HepG2 (cell line): Measurements from ENCODE around the gene ARG1. TPM values are rescaled to one million over a fixed set of nuclear protein-coding genes. Genes with fewer than 3 reads are reported as not detected.

Experiments used
- CBX1 ChIP-seq: IDR thresholded peaks from one replicate; pipeline ENCODE4 v1.6.1; 2016; ENCODE audit warnings: antibody characterized with exemption, low read depth
- CBX5 ChIP-seq: sonication (generic); formaldehyde crosslinking; IDR thresholded peaks from 2 replicates; pipeline ENCODE4 v1.4.0; 2020; ENCODE audit warnings: missing genetic modification reagents, borderline replicate concordance
- ELF3 ChIP-seq: IDR thresholded peaks from 2 replicates; pipeline ENCODE4 v1.6.1; 2016; ENCODE audit warnings: missing genetic modification reagents, missing compliant biosample characterization
- FOSL2 ChIP-seq: sonication (generic); formaldehyde crosslinking; IDR thresholded peaks from 2 replicates; pipeline ENCODE4 v1.4.0; 2020; ENCODE audit warnings: missing genetic modification reagents
- GLMP ChIP-seq: sonication (generic); formaldehyde crosslinking; IDR thresholded peaks from 2 replicates; pipeline ENCODE4 v1.9.0; 2021; ENCODE audit warnings: missing genetic modification reagents, mild to moderate bottlenecking, borderline replicate concordance
- GPN1 ChIP-seq: sonication (generic); formaldehyde crosslinking; IDR thresholded peaks from 2 replicates; pipeline ENCODE4 v1.5.1; 2020; ENCODE audit warnings: missing genetic modification reagents, borderline replicate concordance
- HOXA7 ChIP-seq: sonication (generic); formaldehyde crosslinking; IDR thresholded peaks from 2 replicates; pipeline ENCODE4 v1.8.1; 2022; ENCODE audit warnings: mild to moderate bottlenecking, missing genetic modification reagents, moderate library complexity
- MAZ ChIP-seq, 2 experiments: sonication (generic) in 1 of 2; formaldehyde crosslinking in 1 of 2; IDR thresholded peaks; 2 replicates each; pipeline versions ENCODE4 v1.5.0 to v1.6.1; 2012 to 2020; ENCODE audit warnings: low read depth in 2 of 2, mild to moderate bottlenecking in 2 of 2, borderline replicate concordance in 1 of 2, improper control_type of control experiment in 1 of 2, low read length in 1 of 2, missing genetic modification reagents in 1 of 2, moderate library complexity in 1 of 2
- MIER2 ChIP-seq: IDR thresholded peaks from 2 replicates; pipeline ENCODE4 v1.6.1; 2016; ENCODE audit warnings: missing biosample characterization, missing genetic modification reagents
- NBN ChIP-seq: fragments of 450-650 bp; conservative IDR thresholded peaks from 2 replicates; pipeline ENCODE4 v1.6.1; 2017
- PPARG ChIP-seq: conservative IDR thresholded peaks from 2 replicates; pipeline ENCODE4 v1.6.1; 2016; ENCODE audit warnings: missing biosample characterization, missing genetic modification reagents
- PTBP1 ChIP-seq: fragments of 200-400 bp; formaldehyde crosslinking; IDR thresholded peaks from 2 replicates; pipeline ENCODE4 v1.6.1; 2018; ENCODE audit warnings: low read length, low read depth; ENCODE audit not compliant: poor library complexity, severe bottlenecking
- REPIN1 ChIP-seq: sonication (generic); formaldehyde crosslinking; IDR thresholded peaks from 2 replicates; pipeline ENCODE4 v1.8.0; 2022; ENCODE audit warnings: missing genetic modification reagents, low read depth, mild to moderate bottlenecking, borderline replicate concordance
- TAF15 ChIP-seq: fragments of 200-400 bp; formaldehyde crosslinking; IDR thresholded peaks from one replicate; pipeline ENCODE4 v1.6.1; 2018; ENCODE audit warnings: mild to moderate bottlenecking, low read depth, low read length; ENCODE audit not compliant: poor library complexity, severe bottlenecking
- THYN1 ChIP-seq: sonication (generic); formaldehyde crosslinking; IDR thresholded peaks from 2 replicates; pipeline ENCODE4 v1.8.1; 2023; ENCODE audit warnings: low read depth, mild to moderate bottlenecking, moderate library complexity, missing genetic modification reagents, borderline replicate concordance
- TRIM22 ChIP-seq: fragments of 450-650 bp; IDR thresholded peaks from 2 replicates; pipeline ENCODE4 v1.6.1; 2017
- YY1 ChIP-seq: IDR thresholded peaks from 2 replicates; pipeline ENCODE4 v1.6.1; 2011; ENCODE audit warnings: low read length, low read depth, moderate library complexity, mild to moderate bottlenecking; ENCODE audit not compliant: insufficient read depth, insufficient replicate concordance
- ZFAT ChIP-seq: sonication (generic); formaldehyde crosslinking; conservative IDR thresholded peaks from 2 replicates; pipeline ENCODE4 v1.8.1; 2023; ENCODE audit warnings: missing genetic modification reagents, inconsistent platforms
- ZMYM3 ChIP-seq: sonication (generic); formaldehyde crosslinking; IDR thresholded peaks from 2 replicates; pipeline ENCODE4 v1.5.1; 2020; ENCODE audit warnings: mild to moderate bottlenecking, missing genetic modification reagents
- ZNF136 ChIP-seq: sonication (generic); formaldehyde crosslinking; IDR thresholded peaks from 2 replicates; pipeline ENCODE4 v1.8.1; 2022; ENCODE audit warnings: low read depth, mild to moderate bottlenecking, moderate library complexity, missing genetic modification reagents
- ZNF615 ChIP-seq: sonication (generic); formaldehyde crosslinking; IDR thresholded peaks from 2 replicates; pipeline ENCODE4 v1.5.0; 2020; ENCODE audit warnings: mild to moderate bottlenecking, missing genetic modification reagents, borderline replicate concordance
- ZNF879 ChIP-seq: sonication (generic); formaldehyde crosslinking; IDR thresholded peaks from 2 replicates; pipeline ENCODE4 v1.8.1; 2023; ENCODE audit warnings: missing genetic modification reagents
- polyA plus RNA-seq, 8 experiments: library from polyadenylated mRNA; depleted of rRNA in 3 of 8; stranded (reverse) in 7 of 8; unstranded in 1 of 8; fragments of >200 nt; fragmentation: Illumina TruSeq in 4 of 8; extraction: Trizol in 4 of 8; gene quantifications; 2 replicates each; pipeline versions ENCODE4 v1.2.1 to v1.2.3, GENCODE V29; 2011 to 2016; ENCODE audit warnings: low read depth in 4 of 8, missing spikeins in 1 of 8, mixed read lengths in 1 of 8; ENCODE audit not compliant: insufficient read depth in 1 of 8
- total RNA-seq, 5 experiments: library from RNA; depleted of rRNA; stranded (reverse); fragments of >200 nt; fragmentation: Illumina TruSeq; extraction: Trizol; gene quantifications; 2 replicates each; pipeline ENCODE4 v1.2.3, GENCODE V29; 2016; ENCODE audit warnings: low read depth in 1 of 5
- TF ChIP-seq, protein P1 (sequence below): sonication (generic); formaldehyde crosslinking; IDR thresholded peaks from 2 replicates; pipeline ENCODE4 v1.8.0; 2022; ENCODE audit warnings: mild to moderate bottlenecking, missing genetic modification reagents; ENCODE audit not compliant: insufficient replicate concordance
- TF ChIP-seq, protein P2 (sequence below): sonication (generic); formaldehyde crosslinking; IDR thresholded peaks from 2 replicates; pipeline ENCODE4 v1.5.0; 2020; ENCODE audit warnings: mild to moderate bottlenecking, low read depth, missing genetic modification reagents, borderline replicate concordance

Gene ARG1
- total and polyA plus RNA-seq, 2 of the 13 experiments (the other 11 are each of a cell fraction or from before 2014, with no cell fraction given), result 2.2 to 11.2 TPM

GRCh38 chr6:131627724-131628682 lies 55.0 kb downstream of the ARG1 start, which contains the start of gene MED23 (continued):
- TF ChIP-seq ZNF615 (CRISPR knock-in tag) (peak; percentile 99), YY1 (peak; percentile 90), ELF3 (peak; percentile 99), ZFAT (no peak; the same call in 1 of the 2 replicates), MAZ (IDR thresholded peaks at IDR 0.05; ENCODE audit: borderline replicate concordance, low read depth, low read length) (peak; percentile 92), MAZ (CRISPR knock-in tag; IDR thresholded peaks at IDR 0.05; ENCODE audit: low read depth) (peak; percentile 97), REPIN1 (peak; percentile 100), PPARG (CRISPR knock-in tag) (peak; percentile 88), GLMP (no peak), TAF15 (peak; percentile 99), CBX1 (peak; percentile 100), PTBP1 (peak; percentile 100), THYN1 (peak; percentile 98; the same call in 1 of the 2 replicates), NBN (no peak), ZNF136 (peak; percentile 99), MIER2 (CRISPR knock-in tag) (peak; percentile 88), TRIM22 (no peak), HOXA7 (CRISPR knock-in tag) (0 out of 2 replicates have a peak, but pooled peaks have one; percentile 19), ZMYM3 (CRISPR knock-in tag) (peak; percentile 97), FOSL2 (CRISPR knock-in tag) (peak; percentile 81), ZNF879 (CRISPR knock-in tag) (peak; percentile 96), CBX5 (CRISPR knock-in tag) (peak; percentile 100), GPN1 (CRISPR knock-in tag) (peak; percentile 95)
- TF ChIP-seq, protein P1, sequence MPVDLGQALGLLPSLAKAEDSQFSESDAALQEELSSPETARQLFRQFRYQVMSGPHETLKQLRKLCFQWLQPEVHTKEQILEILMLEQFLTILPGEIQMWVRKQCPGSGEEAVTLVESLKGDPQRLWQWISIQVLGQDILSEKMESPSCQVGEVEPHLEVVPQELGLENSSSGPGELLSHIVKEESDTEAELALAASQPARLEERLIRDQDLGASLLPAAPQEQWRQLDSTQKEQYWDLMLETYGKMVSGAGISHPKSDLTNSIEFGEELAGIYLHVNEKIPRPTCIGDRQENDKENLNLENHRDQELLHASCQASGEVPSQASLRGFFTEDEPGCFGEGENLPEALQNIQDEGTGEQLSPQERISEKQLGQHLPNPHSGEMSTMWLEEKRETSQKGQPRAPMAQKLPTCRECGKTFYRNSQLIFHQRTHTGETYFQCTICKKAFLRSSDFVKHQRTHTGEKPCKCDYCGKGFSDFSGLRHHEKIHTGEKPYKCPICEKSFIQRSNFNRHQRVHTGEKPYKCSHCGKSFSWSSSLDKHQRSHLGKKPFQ (CRISPR knock-in tag), result no peak
- TF ChIP-seq, protein P2, sequence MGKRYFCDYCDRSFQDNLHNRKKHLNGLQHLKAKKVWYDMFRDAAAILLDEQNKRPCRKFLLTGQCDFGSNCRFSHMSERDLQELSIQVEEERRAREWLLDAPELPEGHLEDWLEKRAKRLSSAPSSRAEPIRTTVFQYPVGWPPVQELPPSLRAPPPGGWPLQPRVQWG (CRISPR knock-in tag), result no peak
